Neural progenitor cell (in vitro differentiated cells): ENCODE results near the gene SMAP2. TPM values are rescaled to one million over a fixed set of nuclear protein-coding genes. Genes with fewer than 3 reads are reported as not detected.

Source experiments
- DNase-seq: peaks from one replicate; pipeline ENCODE4 v3.0.0-alpha.2; 2016; ENCODE audit warnings: low spot score
- H2AFZ ChIP-seq: fragments of 200-600 bp; sonication (generic); replicated peaks from 2 replicates; pipeline ENCODE4 v1.6.1; 2016; ENCODE audit warnings: antibody characterized with exemption
- H3F3A ChIP-seq: fragments of 200-600 bp; sonication (generic); 2 replicates; pipeline ENCODE4 v1.6.1; 2016; ENCODE audit warnings: antibody characterized with exemption, low read depth
- H3K27ac ChIP-seq: fragments of 200-600 bp; sonication (generic); 2 replicates; pipeline ENCODE4 v1.5.1; 2016; ENCODE audit warnings: mild to moderate bottlenecking
- H3K27me3 ChIP-seq: fragments of 200-600 bp; sonication (generic); 2 replicates; pipeline ENCODE4 v1.6.1; 2016; ENCODE audit warnings: mild to moderate bottlenecking, moderate library complexity
- H3K36me3 ChIP-seq: fragments of 200-600 bp; sonication (generic); 2 replicates; pipeline ENCODE4 v1.5.1; 2016
- H3K4me1 ChIP-seq: fragments of 200-600 bp; sonication (generic); 2 replicates; pipeline ENCODE4 v1.6.1; 2016; ENCODE audit warnings: mixed run types
- H3K4me2 ChIP-seq: fragments of 200-600 bp; sonication (generic); 2 replicates; pipeline ENCODE4 v1.6.1; 2016
- H3K4me3 ChIP-seq: fragments of 200-600 bp; sonication (generic); 2 replicates; pipeline ENCODE4 v1.5.1; 2016
- H3K79me2 ChIP-seq: fragments of 200-600 bp; sonication (generic); 2 replicates; pipeline ENCODE4 v1.6.1; 2016; ENCODE audit warnings: low read depth
- H3K9ac ChIP-seq: fragments of 200-600 bp; sonication (generic); 2 replicates; pipeline ENCODE4 v1.6.1; 2016
- H3K9me3 ChIP-seq: fragments of 200-600 bp; sonication (generic); 2 replicates; pipeline ENCODE4 v1.5.1; 2016; ENCODE audit warnings: low read depth
- H4K20me1 ChIP-seq: fragments of 200-600 bp; sonication (generic); 2 replicates; pipeline ENCODE4 v1.6.1; 2016; ENCODE audit warnings: low read depth
- H3K27ac Mint-ChIP-seq: 3 replicates; pipeline ENCODE4 v1.8.0; 2021; ENCODE audit warnings: mixed read lengths
- H3K27me3 Mint-ChIP-seq: 2 replicates; pipeline ENCODE4 v1.8.0; 2022; ENCODE audit warnings: low read depth, mild to moderate bottlenecking, inconsistent platforms, moderate library complexity, mixed read lengths; ENCODE audit not compliant: insufficient read depth
- H3K36me3 Mint-ChIP-seq: 3 replicates; pipeline ENCODE4 v1.8.0; 2021; ENCODE audit warnings: mixed read lengths
- H3K4me1 Mint-ChIP-seq: 3 replicates; pipeline ENCODE4 v1.8.0; 2021; ENCODE audit warnings: mixed read lengths
- H3K4me3 Mint-ChIP-seq: 3 replicates; pipeline ENCODE4 v1.8.0; 2021; ENCODE audit warnings: mild to moderate bottlenecking, moderate library complexity, mixed read lengths
- H3K9me3 Mint-ChIP-seq: 3 replicates; pipeline ENCODE4 v1.8.0; 2020; ENCODE audit warnings: mixed read lengths
- CTCF ChIP-seq: fragments of 200-600 bp; sonication (generic); IDR thresholded peaks from 2 replicates; pipeline ENCODE4 v1.5.1; 2017; ENCODE audit warnings: antibody characterized with exemption, mild to moderate bottlenecking
- EZH2 ChIP-seq: fragments of 200-600 bp; sonication (generic); IDR thresholded peaks from 2 replicates; pipeline ENCODE4 v1.6.1; 2017; ENCODE audit warnings: antibody characterized with exemption, mild to moderate bottlenecking, moderate library complexity
- EZH2phosphoT487 ChIP-seq: fragments of 200-600 bp; sonication (generic); IDR thresholded peaks from 2 replicates; pipeline ENCODE4 v1.6.1; 2017; ENCODE audit warnings: antibody characterized with exemption
- total RNA-seq: library from RNA; depleted of rRNA; stranded (reverse); fragments of >200 nt; gene quantifications from 2 replicates; pipeline ENCODE4 v1.2.3, GENCODE V29; 2015; ENCODE audit warnings: low replicate concordance

Gene SMAP2
- total RNA-seq, 1 donor from 2014 or later, result 9.4 TPM

GRCh38 chr1:40454873-40455272, 81.3 kb downstream of the SMAP2 start:
- TF ChIP-seq CTCF, result no peak
- TF ChIP-seq EZH2phosphoT487, result no peak
- no peak for TF ChIP-seq EZH2
- Histone ChIP-seq H3K9ac (no peak overlapping the region), H3K36me3 (peaks cover 55% of the 10 kb centered on the region), H3K4me2 (no peak overlapping the region), H2AFZ (no peak overlapping the region), H4K20me1 (no peaks in the 10 kb centered on the region), H3K4me3 (no peak overlapping the region), H3K4me1 (no peaks in the 10 kb centered on the region), H3K9me3 (peaks cover 24% of the 10 kb centered on the region), H3K27me3 (no peaks in the 10 kb centered on the region), H3F3A (peaks cover 10% of the 10 kb centered on the region), H3K79me2 (peaks cover 33% of the 10 kb centered on the region), H3K27ac (no peak overlapping the region)
- Mint-ChIP-seq H3K4me1 (peaks cover 11% of the 10 kb centered on the region), H3K36me3 (peaks cover 86% of the 10 kb centered on the region), H3K9me3 (peaks cover 85% of the 10 kb centered on the region), H3K27me3 (peaks cover 5% of the 10 kb centered on the region), H3K4me3 (no peak overlapping the region), H3K27ac (no peak overlapping the region)
- no peak for DNase-seq

GRCh38 chr1:40462956-40463590, 89.5 kb downstream of the SMAP2 start:
- no peak overlapping the region for H3K27ac Mint-ChIP-seq
- peaks cover 2% of the 10 kb centered on the region for H3K27me3 Mint-ChIP-seq
- no peak for DNase-seq
- no peak overlapping the region for H3K4me3 ChIP-seq
- no peaks in the 10 kb centered on the region for H3K4me1 Mint-ChIP-seq
- H3K4me2 ChIP-seq, result no peak overlapping the region
- peaks cover 76% of the 10 kb centered on the region for H3K36me3 ChIP-seq
- H4K20me1 ChIP-seq, result no peaks in the 10 kb centered on the region
- peaks cover 81% of the 10 kb centered on the region for H3K9me3 Mint-ChIP-seq
- H3K4me1 ChIP-seq, result no peaks in the 10 kb centered on the region
- no peak overlapping the region for H2AFZ ChIP-seq
- H3K4me3 Mint-ChIP-seq, result no peak overlapping the region
- peaks cover 90% of the 10 kb centered on the region for H3K9me3 ChIP-seq
- TF ChIP-seq CTCF, result no peak
- TF ChIP-seq EZH2phosphoT487, result no peak
- no peak for TF ChIP-seq EZH2
- H3K27ac ChIP-seq, result no peak overlapping the region
- no peak overlapping the region for H3K9ac ChIP-seq
- no peaks in the 10 kb centered on the region for H3K27me3 ChIP-seq
- peaks cover 77% of the 10 kb centered on the region for H3K36me3 Mint-ChIP-seq
- no peaks in the 10 kb centered on the region for H3K79me2 ChIP-seq
- peaks cover 10% of the 10 kb centered on the region for H3F3A ChIP-seq

GRCh38 chr1:40469327-40469726, 95.8 kb downstream of the SMAP2 start:
- Mint-ChIP-seq H3K27ac (no peak overlapping the region), H3K36me3 (peaks cover 52% of the 10 kb centered on the region), H3K27me3 (peaks cover 4% of the 10 kb centered on the region), H3K4me1 (no peaks in the 10 kb centered on the region), H3K4me3 (no peak overlapping the region), H3K9me3 (peaks cover 77% of the 10 kb centered on the region)
- no peak for DNase-seq
- no peak overlapping the region for H2AFZ ChIP-seq
- H3K4me3 ChIP-seq, result no peak overlapping the region
- TF ChIP-seq EZH2phosphoT487 (no peak), CTCF (no peak), EZH2 (no peak)
- H3K4me1 ChIP-seq, result no peaks in the 10 kb centered on the region
- no peaks in the 10 kb centered on the region for H3K79me2 ChIP-seq
- no peaks in the 10 kb centered on the region for H3K27me3 ChIP-seq
- H3K9ac ChIP-seq, result no peak overlapping the region
- H3K4me2 ChIP-seq, result no peak overlapping the region
- peaks cover 23% of the 10 kb centered on the region for H3K36me3 ChIP-seq
- H3F3A ChIP-seq, result no peaks in the 10 kb centered on the region
- no peak overlapping the region for H3K27ac ChIP-seq
- H3K9me3 ChIP-seq, result peaks cover 45% of the 10 kb centered on the region
- no peaks in the 10 kb centered on the region for H4K20me1 ChIP-seq

Other genes with a start within 250 kb of the SMAP2 start
- 48.4 and 72.7 TPM in 2 replicates for gene RLF, start 212.3 kb upstream of the SMAP2 start, total RNA-seq
- not detected in 2 replicates for gene TMCO2, start 125.8 kb upstream of the SMAP2 start, total RNA-seq
- 26.9 and 38.0 TPM in 2 replicates for gene ZMPSTE24, start 115.5 kb upstream of the SMAP2 start, total RNA-seq
- 3.7 and 14.8 TPM in 2 replicates for gene COL9A2, start 56.4 kb upstream of the SMAP2 start, total RNA-seq
- gene ZFP69B, start 76.7 kb downstream of the SMAP2 start, total RNA-seq, result 11.0 and 17.1 TPM in 2 replicates
- 6.0 and 8.9 TPM in 2 replicates for gene ZFP69, start 103.6 kb downstream of the SMAP2 start, total RNA-seq
- gene EXO5, start 135.0 kb downstream of the SMAP2 start, total RNA-seq, result 11.9 and 12.6 TPM in 2 replicates
- gene ZNF684, start 157.9 kb downstream of the SMAP2 start, total RNA-seq, result 5.8 and 7.6 TPM in 2 replicates